ENCODE results near the gene ZNF521.

ZNF521 gene

GRCh38 chr18:25132786-25133496, 219.0 kb downstream of the ZNF521 start:
- DNase-seq (ENCODE audit: low read depth in 2 of 2, low spot score in 1 of 2), result no peak

GRCh38 chr18:25126751-25127150, 225.2 kb downstream of the ZNF521 start:
- no peak for DNase-seq (ENCODE audit: low read depth in 2 of 2, low spot score in 1 of 2)

- DNase-seq (ENCODE audit: low read depth in 2 of 2, low spot score in 1 of 2), result no peak
Observed at GRCh38 chr18:25125680-25126079, 226.3 kb downstream of the ZNF521 start.

DNA sequence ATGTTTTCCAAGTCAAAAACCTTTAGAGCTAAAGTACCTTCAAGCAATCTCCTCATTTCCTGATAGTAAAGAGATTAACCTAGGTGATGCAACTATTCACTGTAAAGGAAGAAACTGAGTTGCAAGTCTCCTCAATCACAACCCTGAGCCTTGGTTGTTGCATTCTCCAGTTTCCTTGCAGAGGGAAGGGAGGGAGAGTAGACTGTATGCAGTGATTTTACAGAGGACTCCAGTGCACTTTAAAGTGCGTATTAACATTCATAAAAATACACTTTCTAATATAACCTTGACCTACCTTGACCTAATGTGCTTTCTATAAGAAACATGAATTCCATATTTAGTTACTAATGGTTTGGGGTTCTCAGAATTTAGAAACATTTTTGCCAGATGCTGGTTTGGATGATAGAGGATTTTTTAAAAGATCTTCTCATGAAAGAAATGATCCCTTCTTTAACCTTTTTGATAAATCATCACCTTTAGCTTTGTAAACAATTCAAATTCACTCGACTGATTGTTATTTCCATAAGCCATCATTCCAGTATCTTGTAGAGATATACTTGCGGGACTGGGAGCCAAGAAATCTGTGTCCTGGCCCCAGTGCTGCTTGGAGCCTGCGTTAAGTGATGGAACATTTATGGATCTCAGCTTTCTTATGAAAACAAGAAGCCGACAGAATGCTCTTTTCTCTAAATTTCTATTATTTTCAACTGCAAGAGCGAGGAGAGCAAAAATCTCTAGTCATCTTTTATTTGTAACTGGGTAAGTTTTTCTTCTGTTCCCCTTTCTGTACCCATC, 228.3 kb downstream of the ZNF521 start:
- DNase-seq (ENCODE audit: low read depth in 2 of 2, low spot score in 1 of 2), result no peak

DNA sequence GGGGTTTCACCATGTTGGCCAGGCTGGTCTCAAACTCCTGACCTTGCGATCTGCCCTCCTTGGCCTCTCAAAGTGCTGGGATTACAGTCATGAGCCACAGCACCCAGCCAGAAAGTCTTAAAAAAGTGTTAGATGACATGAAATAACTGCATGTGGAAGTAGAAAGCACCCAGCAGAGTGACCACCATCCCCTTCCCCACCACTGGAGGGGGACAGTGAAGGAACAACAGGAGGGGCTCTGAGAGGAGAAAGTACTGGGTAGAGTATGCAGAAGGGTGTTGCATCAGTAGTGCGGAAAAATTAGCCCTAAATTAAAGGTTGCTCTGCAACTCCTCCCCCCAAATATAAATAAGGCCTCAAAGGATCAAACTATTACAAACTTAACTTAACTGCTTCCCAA, 230.5 kb downstream of the ZNF521 start:
- no peak for DNase-seq (ENCODE audit: low read depth in 2 of 2, low spot score in 1 of 2)

- no peak for DNase-seq (ENCODE audit: low read depth in 2 of 2, low spot score in 1 of 2)
Observed at GRCh38 chr18:25113566-25113965, 238.4 kb downstream of the ZNF521 start.

DNA sequence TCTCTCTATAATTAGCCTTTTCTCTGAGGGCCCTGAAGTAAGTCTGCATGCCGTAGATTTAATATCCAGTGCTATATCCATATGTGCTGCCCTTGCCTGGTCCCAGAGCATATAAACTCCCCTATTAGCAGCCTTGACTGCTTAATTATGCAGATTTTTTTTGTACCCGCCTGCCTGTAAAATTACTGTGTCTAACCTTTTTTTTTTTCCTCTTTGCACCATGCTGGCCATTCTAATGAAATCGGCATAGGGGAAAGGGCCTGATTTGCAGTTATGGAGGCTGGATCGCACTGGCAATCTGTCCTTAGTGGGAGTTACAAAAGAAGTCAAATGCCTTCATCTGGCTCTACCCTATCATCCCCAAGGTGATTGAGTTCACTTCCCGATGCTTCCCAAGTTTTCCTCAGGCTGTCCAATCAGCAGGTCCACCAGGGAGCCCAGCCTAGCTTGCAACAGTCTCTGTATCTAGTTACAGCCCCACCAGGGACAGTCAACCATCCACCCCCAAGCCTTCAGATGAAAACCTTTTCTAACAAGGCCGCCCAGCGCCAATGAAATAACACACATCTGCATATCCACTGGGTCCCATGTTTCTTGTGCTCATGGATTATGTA, 239.0 kb downstream of the ZNF521 start:
- DNase-seq (ENCODE audit: low read depth in 2 of 2, low spot score in 1 of 2), result no peak

- DNase-seq (ENCODE audit: low read depth in 2 of 2, low spot score in 1 of 2), result no peak
Observed at GRCh38 chr18:25111377-25112288, 240.3 kb downstream of the ZNF521 start.

DNA sequence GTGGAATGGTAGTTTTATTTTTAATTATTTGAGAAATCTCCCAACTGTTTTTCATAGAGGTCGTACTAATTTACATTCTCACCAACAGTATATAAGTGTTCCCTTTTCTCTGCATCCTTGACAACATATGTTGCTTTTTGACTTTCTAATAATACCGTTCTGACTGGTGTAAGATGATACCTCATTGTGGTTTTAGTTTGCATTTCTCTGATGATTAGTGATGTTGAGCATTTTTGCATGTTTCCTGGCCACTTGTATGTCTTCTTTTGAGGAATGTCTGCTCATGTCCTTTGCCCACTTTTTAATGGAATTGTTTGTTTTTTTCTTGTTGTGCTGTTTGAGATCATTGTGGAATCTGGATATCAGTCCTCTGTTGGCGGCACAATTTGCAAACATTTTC, 242.5 kb downstream of the ZNF521 start:
- DNase-seq (ENCODE audit: low read depth in 2 of 2, low spot score in 1 of 2), result no peak

DNA sequence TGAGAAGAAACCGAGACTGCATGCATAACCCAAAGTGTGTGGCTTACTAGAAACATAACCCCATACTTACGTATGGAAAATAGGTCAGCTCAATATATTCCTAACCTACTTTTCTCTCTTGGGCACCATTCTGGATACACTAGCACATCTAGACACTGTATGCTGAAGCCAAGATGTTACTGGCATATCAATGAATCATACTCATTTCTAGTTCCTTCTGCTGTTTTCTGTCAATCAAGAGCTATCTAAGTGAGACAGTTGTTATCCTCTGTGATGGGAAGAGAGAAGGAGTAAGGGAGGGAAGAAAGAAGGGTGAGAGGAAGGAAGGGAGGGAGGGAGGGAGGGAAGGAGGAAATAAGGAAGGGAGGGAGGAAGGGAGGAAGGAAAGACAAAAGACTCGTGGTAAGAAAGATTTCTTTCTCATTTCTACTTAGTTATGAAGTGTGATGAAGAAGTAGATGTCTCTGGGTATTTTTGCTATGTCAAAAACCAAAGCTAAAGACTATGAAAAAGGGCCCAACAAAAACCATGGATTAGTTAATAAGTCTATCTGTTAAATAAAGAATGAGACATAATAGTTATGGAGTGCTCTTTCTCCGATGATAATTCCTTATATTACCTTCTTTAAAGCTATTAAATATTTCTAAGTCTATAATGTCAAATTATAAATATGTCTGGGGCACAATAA, 248.4 kb downstream of the ZNF521 start:
- no peak for DNase-seq (ENCODE audit: low read depth in 2 of 2, low spot score in 1 of 2)

DNA sequence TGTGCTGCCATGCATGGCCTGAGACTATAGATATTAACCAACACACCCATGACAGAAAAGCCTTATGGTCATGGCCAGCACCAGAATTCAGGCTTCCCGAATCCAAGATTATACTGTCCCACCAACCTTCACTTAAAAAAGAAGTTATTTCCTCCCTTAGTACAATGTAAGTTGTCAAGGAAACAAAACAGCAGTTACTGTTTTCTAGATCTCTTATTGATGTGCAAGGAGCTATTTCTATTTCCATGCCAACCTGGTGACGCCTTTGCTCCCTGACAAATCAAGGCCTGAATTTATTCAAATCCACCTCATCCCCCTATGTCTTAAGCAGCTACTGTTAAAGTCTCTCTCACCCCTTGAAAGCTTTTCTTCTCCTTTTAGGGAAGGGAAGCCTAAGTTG, 249.3 kb downstream of the ZNF521 start:
- no peak for DNase-seq (ENCODE audit: low read depth in 2 of 2, low spot score in 1 of 2)

GRCh38 chr18:25100418-25100817, 251.5 kb downstream of the ZNF521 start:
- no peak for DNase-seq (ENCODE audit: low read depth in 2 of 2, low spot score in 1 of 2)

GRCh38 chr18:25099895-25100294, 252.1 kb downstream of the ZNF521 start:
- no peak for DNase-seq (ENCODE audit: low read depth in 2 of 2, low spot score in 1 of 2)

DNA sequence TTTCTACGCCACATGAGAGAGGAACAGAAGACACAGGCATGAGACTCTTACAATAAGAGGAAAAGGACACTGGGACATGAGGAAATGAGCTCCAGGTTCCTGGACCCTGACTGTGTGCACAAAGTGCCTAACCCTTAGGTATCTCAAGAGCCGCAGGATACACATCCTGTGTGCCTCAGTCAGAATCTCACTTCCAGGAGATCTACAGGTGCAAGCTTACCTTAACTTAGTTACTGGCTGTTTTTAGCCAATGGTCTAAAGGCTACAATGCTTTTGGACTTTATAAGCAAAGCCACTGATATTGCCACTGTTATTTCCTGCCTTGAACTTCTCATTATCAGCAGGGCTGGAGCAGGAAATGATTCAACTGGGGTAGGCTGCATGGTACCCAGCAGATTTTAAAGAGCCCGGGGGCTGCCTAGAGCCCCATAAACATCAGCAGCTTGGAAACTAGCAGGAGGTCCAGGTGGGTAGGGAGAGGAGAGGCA, 254.4 kb downstream of the ZNF521 start:
- DNase-seq (ENCODE audit: low read depth in 2 of 2, low spot score in 1 of 2), result no peak

- DNase-seq (ENCODE audit: low read depth in 2 of 2, low spot score in 1 of 2), result no peak
Observed at GRCh38 chr18:25097057-25097456, 254.9 kb downstream of the ZNF521 start.

GRCh38 chr18:25093141-25093540, 258.8 kb downstream of the ZNF521 start:
- DNase-seq (ENCODE audit: low read depth in 2 of 2, low spot score in 1 of 2), result no peak

DNA sequence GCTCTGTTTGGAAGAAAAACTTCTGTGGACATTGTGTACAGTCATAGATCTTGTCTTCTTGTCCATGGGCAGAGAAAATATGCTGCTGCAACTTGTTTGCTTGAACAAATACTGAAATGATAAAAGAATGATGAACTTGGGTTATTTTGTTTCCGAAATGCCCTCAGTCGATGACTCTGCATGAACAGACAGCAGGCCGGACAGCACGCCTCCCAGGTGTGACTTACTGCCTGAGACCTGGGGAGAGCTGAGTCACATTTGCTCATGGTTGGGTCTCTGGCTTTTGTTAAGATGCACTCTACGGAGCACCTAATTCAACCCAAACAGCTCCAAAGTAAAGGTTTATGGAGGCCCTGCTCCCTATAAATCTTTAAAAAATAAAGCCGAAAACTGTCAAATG, 262.5 kb downstream of the ZNF521 start:
- DNase-seq (ENCODE audit: low read depth in 2 of 2, low spot score in 1 of 2), result no peak

DNA sequence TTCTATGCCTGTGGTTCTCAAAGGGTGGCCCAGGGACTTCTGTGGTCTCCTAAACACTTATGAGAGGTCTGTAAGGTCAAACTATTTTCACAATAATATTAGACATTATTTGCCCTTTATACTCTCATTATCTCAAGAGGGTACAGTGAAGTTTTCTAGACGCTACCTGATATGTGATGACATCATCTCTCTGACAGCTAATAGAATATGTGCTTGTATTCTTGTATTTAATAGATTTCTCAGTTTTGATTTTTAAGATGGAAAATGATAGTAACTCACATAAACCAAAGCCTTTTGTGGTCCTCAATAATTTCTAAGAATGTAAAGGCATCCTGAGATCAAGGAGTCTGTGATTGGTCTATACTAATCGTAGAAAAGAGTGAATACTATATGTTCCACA, 265.1 kb downstream of the ZNF521 start:
- no peak for DNase-seq (ENCODE audit: low read depth in 2 of 2, low spot score in 1 of 2)

DNA sequence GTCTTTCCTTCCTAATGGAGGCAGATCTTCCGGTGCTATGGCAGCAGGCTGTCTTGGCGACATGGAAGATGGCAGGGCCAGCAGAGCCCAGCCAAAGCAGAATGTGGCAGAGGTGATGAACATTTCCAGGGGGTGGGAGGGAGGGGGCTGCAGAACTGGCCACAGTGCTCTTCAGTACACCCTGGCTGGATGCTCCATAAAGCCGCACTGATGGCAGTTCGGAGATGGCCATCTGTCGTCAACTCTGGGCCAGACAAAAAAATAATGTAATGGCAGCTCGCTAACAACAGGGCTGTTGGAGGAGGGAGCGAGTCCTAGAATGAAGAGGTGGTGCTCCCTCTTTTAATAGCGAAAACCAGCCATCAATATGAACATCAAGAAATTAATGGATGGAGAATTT, 271.0 kb downstream of the ZNF521 start:
- no peak for DNase-seq (ENCODE audit: low read depth in 2 of 2, low spot score in 1 of 2)

DNA sequence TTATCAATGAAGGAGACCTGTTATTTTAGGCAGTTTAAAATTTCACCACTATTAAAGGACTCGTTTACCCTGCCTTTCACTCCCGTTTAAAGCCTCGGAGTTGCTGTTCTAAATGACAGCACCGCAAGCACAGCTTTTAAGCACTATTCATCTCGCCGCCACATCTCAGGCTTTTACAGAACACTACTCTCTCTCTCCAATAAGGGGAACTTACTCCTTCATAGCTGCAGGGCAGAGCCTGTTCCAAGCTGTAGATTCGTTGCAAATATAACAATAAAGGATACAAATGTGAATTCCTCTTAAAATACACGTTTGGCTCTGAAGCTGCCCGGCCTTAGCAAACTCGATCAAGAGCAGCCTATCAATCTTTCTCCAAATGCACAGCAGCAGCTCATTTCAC, 271.8 kb downstream of the ZNF521 start:
- DNase-seq (ENCODE audit: low read depth in 2 of 2, low spot score in 1 of 2), result no peak

All from stimulated activated CD8-positive, alpha-beta memory T cell treated with anti-CD3 and anti-CD28 coated beads, Interleukin-4, amount 100 ng/mL, for 4 hours (primary cell).